Ovary (tissue), 3 donors: Measurements from ENCODE around the gene PPIL4.

ENCODE experiments used
- CTCF ChIP-seq, 3 donors: fragments of 450-650 bp in 2 of 3; fragments of 200-600 bp in 1 of 3; IDR thresholded peaks; one replicate each; pipeline versions ENCODE4 v1.5.1 to v1.8.0; 2016 to 2022; ENCODE audit warnings: antibody characterized with exemption in 3 of 3, mild to moderate bottlenecking in 1 of 3
- POLR2A ChIP-seq: fragments of 450-650 bp; IDR thresholded peaks from one replicate; pipeline ENCODE4 v1.6.1; 2017; ENCODE audit warnings: antibody characterized with exemption, mild to moderate bottlenecking, moderate library complexity
- donor health status: DM: no; HTN: no; CAD: no.

- TF ChIP-seq POLR2A (no peak), CTCF (IDR thresholded peaks at IDR 0.05) (no peak)
These were observed 88.4 kb downstream of the PPIL4 start for GRCh38 chr6:149457316-149457884.
